ENCODE results near the gene WDR18.

WDR18 gene

GRCh38 chr19:991932-992669 lies 8.0 kb downstream of the WDR18 start:
- DNase-seq (ENCODE audit: low read depth in 3 of 3): no peak

- DNase-seq (ENCODE audit: low read depth in 3 of 3): no peak
Measured at GRCh38 chr19:992670-993055, 8.5 kb downstream of the WDR18 start.

- no peak for DNase-seq (ENCODE audit: low read depth in 3 of 3)
Measured at GRCh38 chr19:993361-993830, 9.3 kb downstream of the WDR18 start.

GRCh38 chr19:993831-994393 lies 9.8 kb downstream of the WDR18 start:
- DNase-seq (ENCODE audit: low read depth in 3 of 3): no peak

GRCh38 chr19:994516-994915 lies 10.4 kb downstream of the WDR18 start:
- no peak for DNase-seq (ENCODE audit: low read depth in 3 of 3)

- DNase-seq (ENCODE audit: low read depth in 3 of 3): no peak
Measured at GRCh38 chr19:995051-995827, 11.1 kb downstream of the WDR18 start.

- DNase-seq (ENCODE audit: low read depth in 3 of 3): peak; percentile 33 to 60 (median 42)
Measured at GRCh38 chr19:996051-996838, 12.1 kb downstream of the WDR18 start.

- DNase-seq (ENCODE audit: low read depth in 3 of 3): no peak
Measured at GRCh38 chr19:998064-998463, 13.9 kb downstream of the WDR18 start.

- no peak for DNase-seq (ENCODE audit: low read depth in 3 of 3)
Measured at GRCh38 chr19:999379-999719, 15.2 kb downstream of the WDR18 start.

GRCh38 chr19:1000095-1000494 lies 15.9 kb downstream of the WDR18 start, which contains the start of gene GRIN3B:
GRIN3B (plus strand) TSS chr19:1000419; CDS start chr19:1000438, 19 bp downstream.
- DNase-seq (ENCODE audit: low read depth in 3 of 3): peak in 2 of 3 experiments; percentile 43 to 54

- DNase-seq (ENCODE audit: low read depth in 3 of 3): no peak
Measured at GRCh38 chr19:1000591-1001537, 16.7 kb downstream of the WDR18 start.

GRCh38 chr19:1001538-1002166 lies 17.5 kb downstream of the WDR18 start:
- DNase-seq (ENCODE audit: low read depth in 3 of 3): peak; percentile 50 to 64 (median 52)

GRCh38 chr19:1002600-1002999 lies 18.5 kb downstream of the WDR18 start:
- no peak for DNase-seq (ENCODE audit: low read depth in 3 of 3)

- no peak for DNase-seq (ENCODE audit: low read depth in 3 of 3)
Measured at GRCh38 chr19:1003283-1003682, 19.1 kb downstream of the WDR18 start.

GRCh38 chr19:1004204-1004802 lies 20.2 kb downstream of the WDR18 start:
- DNase-seq (ENCODE audit: low read depth in 3 of 3): no peak

- DNase-seq (ENCODE audit: low read depth in 3 of 3): no peak
Measured at GRCh38 chr19:1004803-1005664, 20.9 kb downstream of the WDR18 start.

- DNase-seq (ENCODE audit: low read depth in 3 of 3): no peak
Measured at GRCh38 chr19:1006711-1007398, 22.7 kb downstream of the WDR18 start.
